Hepatocyte (in vitro differentiated cells): ENCODE results near the gene PNCK. TPM values are rescaled to one million over a fixed set of nuclear protein-coding genes. Genes with fewer than 3 reads are reported as not detected.

Experiments
- DNase-seq: peaks from one replicate; pipeline ENCODE4 v3.0.0-alpha.2; 2016; ENCODE audit warnings: low spot score
- H2AFZ ChIP-seq: fragments of 200-600 bp; sonication (generic); 2 replicates; pipeline ENCODE4 v1.6.0; 2016; ENCODE audit warnings: antibody characterized with exemption, mild to moderate bottlenecking
- H3K27ac ChIP-seq: fragments of 200-600 bp; sonication (generic); 2 replicates; pipeline ENCODE4 v1.5.1; 2016; ENCODE audit warnings: mild to moderate bottlenecking
- H3K27me3 ChIP-seq: fragments of 200-600 bp; sonication (generic); 2 replicates; pipeline ENCODE4 v1.6.1; 2016
- H3K36me3 ChIP-seq: fragments of 200-600 bp; sonication (generic); replicated peaks from 2 replicates; pipeline ENCODE4 v1.5.1; 2016; ENCODE audit warnings: low read depth; ENCODE audit not compliant: insufficient read depth
- H3K4me1 ChIP-seq: fragments of 200-600 bp; sonication (generic); 2 replicates; pipeline ENCODE4 v1.5.1; 2016; ENCODE audit warnings: mild to moderate bottlenecking, moderate library complexity; ENCODE audit not compliant: insufficient read depth
- H3K4me2 ChIP-seq: fragments of 200-600 bp; sonication (generic); 2 replicates; pipeline ENCODE4 v1.6.0; 2016
- H3K4me3 ChIP-seq: fragments of 200-600 bp; sonication (generic); 2 replicates; pipeline ENCODE4 v1.5.1; 2016; ENCODE audit warnings: mild to moderate bottlenecking
- H3K79me2 ChIP-seq: fragments of 200-600 bp; sonication (generic); 2 replicates; pipeline ENCODE4 v1.6.0; 2017; ENCODE audit warnings: mild to moderate bottlenecking
- H3K9me2 ChIP-seq: fragments of 200-600 bp; sonication (generic); replicated peaks from 2 replicates; pipeline ENCODE4 v1.6.0; 2017; ENCODE audit warnings: mild to moderate bottlenecking; ENCODE audit not compliant: insufficient read depth
- H3K9me3 ChIP-seq: fragments of 200-600 bp; sonication (generic); 2 replicates; pipeline ENCODE4 v1.5.1; 2016; ENCODE audit warnings: low read depth, mild to moderate bottlenecking
- H4K20me1 ChIP-seq: fragments of 200-600 bp; sonication (generic); 2 replicates; pipeline ENCODE4 v1.6.0; 2016; ENCODE audit warnings: mild to moderate bottlenecking; ENCODE audit not compliant: insufficient read depth, poor library complexity, severe bottlenecking
- CTCF ChIP-seq: fragments of 200-600 bp; sonication (generic); IDR thresholded peaks from 2 replicates; pipeline ENCODE4 v1.5.1; 2016; ENCODE audit warnings: antibody characterized with exemption, mild to moderate bottlenecking; ENCODE audit not compliant: poor library complexity
- EZH2 ChIP-seq: fragments of 200-600 bp; sonication (generic); IDR thresholded peaks from 2 replicates; pipeline ENCODE4 v1.6.1; 2016; ENCODE audit warnings: antibody characterized with exemption, mild to moderate bottlenecking, borderline replicate concordance
- EZH2phosphoT487 ChIP-seq: fragments of 200-600 bp; sonication (generic); IDR thresholded peaks from one replicate; pipeline ENCODE4 v1.6.1; 2018; ENCODE audit warnings: antibody characterized with exemption, mild to moderate bottlenecking, low read depth, moderate library complexity; ENCODE audit not compliant: unreplicated experiment, severe bottlenecking
- WGBS: methylation state at CpG from one replicate; pipeline ENCODE4 v1.1.6; 2016; ENCODE audit warnings: low lambda C conversion rate; ENCODE audit errors: missing lambda C conversion rate; 5-methylcytosine and 5-hydroxymethylcytosine counted together
- polyA plus RNA-seq: library from polyadenylated mRNA; unstranded; fragments of >200 nt; fragmentation: Nextera tagmentation; extraction: Ambion mirVana; gene quantifications from 2 replicates; pipeline ENCODE4 v1.2.1, GENCODE V29; 2016
- total RNA-seq: library from RNA; depleted of rRNA; stranded (reverse); fragments of >200 nt; gene quantifications from 2 replicates; pipeline ENCODE4 v1.2.3, GENCODE V29; 2014

PNCK gene
- total and polyA plus RNA-seq, 2 experiments from 2014 or later = 0.28 to 2.2 TPM

- 82% methylated on average over 12 of the region's 12 CpGs for WGBS
- Histone ChIP-seq H3K27ac (no peak overlapping the region), H3K27me3 (no peaks in the 10 kb centered on the region), H3K4me3 (no peak overlapping the region), H3K9me2 (no peaks in the 10 kb centered on the region), H3K4me2 (no peak overlapping the region), H4K20me1 (no peaks in the 10 kb centered on the region), H3K79me2 (no peaks in the 10 kb centered on the region), H2AFZ (no peak overlapping the region), H3K4me1 (no peaks in the 10 kb centered on the region), H3K9me3 (peaks cover 3% of the 10 kb centered on the region), H3K36me3 (no peaks in the 10 kb centered on the region)
- TF ChIP-seq EZH2 (no peak), CTCF (no peak), EZH2phosphoT487 (no peak)
- no peak for DNase-seq
Measured at GRCh38 chrX:153628665-153629064, 44.9 kb downstream of the PNCK start.

GRCh38 chrX:153628129-153628528 is 45.5 kb downstream of the PNCK start:
- TF ChIP-seq CTCF (no peak), EZH2phosphoT487 (no peak), EZH2 (no peak)

GRCh38 chrX:153627675-153628111 is 45.9 kb downstream of the PNCK start:
- peaks cover 3% of the 10 kb centered on the region for H3K9me3 ChIP-seq
- WGBS = 65% methylated on average over 10 of the region's 15 CpGs
- no peak overlapping the region for H3K4me3 ChIP-seq
- H3K4me1 ChIP-seq = peaks cover 5% of the 10 kb centered on the region
- no peak for DNase-seq
- TF ChIP-seq EZH2phosphoT487 = no peak
- no peak for TF ChIP-seq CTCF
- H3K36me3 ChIP-seq = no peaks in the 10 kb centered on the region
- no peak overlapping the region for H2AFZ ChIP-seq
- no peaks in the 10 kb centered on the region for H4K20me1 ChIP-seq
- H3K27ac ChIP-seq = no peak overlapping the region
- H3K27me3 ChIP-seq = no peaks in the 10 kb centered on the region
- no peaks in the 10 kb centered on the region for H3K79me2 ChIP-seq
- no peak overlapping the region for H3K4me2 ChIP-seq
- no peaks in the 10 kb centered on the region for H3K9me2 ChIP-seq

More at GRCh38 chrX:153628129-153628528, 45.5 kb downstream of the PNCK start:
- WGBS = 86% methylated on average over 8 of the region's 8 CpGs
- Histone ChIP-seq H3K79me2 (no peaks in the 10 kb centered on the region), H3K9me2 (no peaks in the 10 kb centered on the region), H3K27me3 (no peaks in the 10 kb centered on the region), H3K36me3 (no peaks in the 10 kb centered on the region), H3K4me1 (peaks cover 5% of the 10 kb centered on the region), H3K27ac (no peak overlapping the region), H3K4me3 (no peak overlapping the region), H4K20me1 (no peaks in the 10 kb centered on the region), H2AFZ (no peak overlapping the region), H3K4me2 (no peak overlapping the region), H3K9me3 (peaks cover 3% of the 10 kb centered on the region)
- DNase-seq = no peak
